Hepatocyte (in vitro differentiated cells): ENCODE data around the gene RAB3GAP1. TPM values are rescaled to one million over a fixed set of nuclear protein-coding genes. Genes with fewer than 3 reads are reported as not detected.

ENCODE experiments used
- DNase-seq: peaks from one replicate; pipeline ENCODE4 v3.0.0-alpha.2; 2016; ENCODE audit warnings: low spot score
- H2AFZ ChIP-seq: fragments of 200-600 bp; sonication (generic); 2 replicates; pipeline ENCODE4 v1.6.0; 2016; ENCODE audit warnings: antibody characterized with exemption, mild to moderate bottlenecking
- H3K27ac ChIP-seq: fragments of 200-600 bp; sonication (generic); 2 replicates; pipeline ENCODE4 v1.5.1; 2016; ENCODE audit warnings: mild to moderate bottlenecking
- H3K27me3 ChIP-seq: fragments of 200-600 bp; sonication (generic); 2 replicates; pipeline ENCODE4 v1.6.1; 2016
- H3K36me3 ChIP-seq: fragments of 200-600 bp; sonication (generic); replicated peaks from 2 replicates; pipeline ENCODE4 v1.5.1; 2016; ENCODE audit warnings: low read depth; ENCODE audit not compliant: insufficient read depth
- H3K4me1 ChIP-seq: fragments of 200-600 bp; sonication (generic); 2 replicates; pipeline ENCODE4 v1.5.1; 2016; ENCODE audit warnings: mild to moderate bottlenecking, moderate library complexity; ENCODE audit not compliant: insufficient read depth
- H3K4me2 ChIP-seq: fragments of 200-600 bp; sonication (generic); 2 replicates; pipeline ENCODE4 v1.6.0; 2016
- H3K4me3 ChIP-seq: fragments of 200-600 bp; sonication (generic); 2 replicates; pipeline ENCODE4 v1.5.1; 2016; ENCODE audit warnings: mild to moderate bottlenecking
- H3K79me2 ChIP-seq: fragments of 200-600 bp; sonication (generic); 2 replicates; pipeline ENCODE4 v1.6.0; 2017; ENCODE audit warnings: mild to moderate bottlenecking
- H3K9me2 ChIP-seq: fragments of 200-600 bp; sonication (generic); replicated peaks from 2 replicates; pipeline ENCODE4 v1.6.0; 2017; ENCODE audit warnings: mild to moderate bottlenecking; ENCODE audit not compliant: insufficient read depth
- H3K9me3 ChIP-seq: fragments of 200-600 bp; sonication (generic); 2 replicates; pipeline ENCODE4 v1.5.1; 2016; ENCODE audit warnings: low read depth, mild to moderate bottlenecking
- H4K20me1 ChIP-seq: fragments of 200-600 bp; sonication (generic); 2 replicates; pipeline ENCODE4 v1.6.0; 2016; ENCODE audit warnings: mild to moderate bottlenecking; ENCODE audit not compliant: insufficient read depth, poor library complexity, severe bottlenecking
- EZH2 ChIP-seq: fragments of 200-600 bp; sonication (generic); IDR thresholded peaks from 2 replicates; pipeline ENCODE4 v1.6.1; 2016; ENCODE audit warnings: antibody characterized with exemption, mild to moderate bottlenecking, borderline replicate concordance
- EZH2phosphoT487 ChIP-seq: fragments of 200-600 bp; sonication (generic); IDR thresholded peaks from one replicate; pipeline ENCODE4 v1.6.1; 2018; ENCODE audit warnings: antibody characterized with exemption, mild to moderate bottlenecking, low read depth, moderate library complexity; ENCODE audit not compliant: unreplicated experiment, severe bottlenecking
- WGBS: methylation state at CpG from one replicate; pipeline ENCODE4 v1.1.6; 2016; ENCODE audit warnings: low lambda C conversion rate; ENCODE audit errors: missing lambda C conversion rate; 5-methylcytosine and 5-hydroxymethylcytosine counted together
- polyA plus RNA-seq: library from polyadenylated mRNA; unstranded; fragments of >200 nt; fragmentation: Nextera tagmentation; extraction: Ambion mirVana; gene quantifications from 2 replicates; pipeline ENCODE4 v1.2.1, GENCODE V29; 2016
- total RNA-seq: library from RNA; depleted of rRNA; stranded (reverse); fragments of >200 nt; gene quantifications from 2 replicates; pipeline ENCODE4 v1.2.3, GENCODE V29; 2014
- TF ChIP-seq, protein P1 (sequence below): fragments of 200-600 bp; sonication (generic); IDR thresholded peaks from 2 replicates; pipeline ENCODE4 v1.5.1; 2016; ENCODE audit warnings: antibody characterized with exemption, mild to moderate bottlenecking; ENCODE audit not compliant: poor library complexity

The RAB3GAP1 gene
- total and polyA plus RNA-seq, 2 experiments from 2014 or later, result 17.7 to 62.5 TPM

DNA sequence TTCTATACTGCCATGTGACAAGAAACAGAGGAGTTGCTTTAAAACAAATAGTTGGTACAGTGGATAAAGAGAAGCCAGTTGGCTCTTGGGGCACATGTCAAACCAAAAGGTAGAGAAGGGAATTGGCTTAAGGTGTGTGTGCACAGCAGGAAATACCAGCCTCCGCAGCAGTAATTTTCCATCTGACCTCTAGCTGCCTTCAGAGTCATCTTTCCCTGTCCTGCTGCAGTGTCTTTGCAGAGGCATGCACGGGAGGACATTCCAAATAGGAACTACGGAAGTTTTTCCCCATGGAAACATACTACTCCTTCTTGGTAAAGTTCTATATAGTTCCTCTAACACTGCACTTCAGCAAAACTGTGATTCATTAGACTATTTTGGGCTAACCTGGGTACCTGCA is 99.5 kb downstream of the RAB3GAP1 start:
- H3K9me2 ChIP-seq, result no peaks in the 10 kb centered on the region
- no peak overlapping the region for H3K4me3 ChIP-seq
- no peak overlapping the region for H2AFZ ChIP-seq
- no peaks in the 10 kb centered on the region for H3K9me3 ChIP-seq
- TF ChIP-seq EZH2phosphoT487 (no peak), EZH2 (no peak)
- TF ChIP-seq, protein P1, sequence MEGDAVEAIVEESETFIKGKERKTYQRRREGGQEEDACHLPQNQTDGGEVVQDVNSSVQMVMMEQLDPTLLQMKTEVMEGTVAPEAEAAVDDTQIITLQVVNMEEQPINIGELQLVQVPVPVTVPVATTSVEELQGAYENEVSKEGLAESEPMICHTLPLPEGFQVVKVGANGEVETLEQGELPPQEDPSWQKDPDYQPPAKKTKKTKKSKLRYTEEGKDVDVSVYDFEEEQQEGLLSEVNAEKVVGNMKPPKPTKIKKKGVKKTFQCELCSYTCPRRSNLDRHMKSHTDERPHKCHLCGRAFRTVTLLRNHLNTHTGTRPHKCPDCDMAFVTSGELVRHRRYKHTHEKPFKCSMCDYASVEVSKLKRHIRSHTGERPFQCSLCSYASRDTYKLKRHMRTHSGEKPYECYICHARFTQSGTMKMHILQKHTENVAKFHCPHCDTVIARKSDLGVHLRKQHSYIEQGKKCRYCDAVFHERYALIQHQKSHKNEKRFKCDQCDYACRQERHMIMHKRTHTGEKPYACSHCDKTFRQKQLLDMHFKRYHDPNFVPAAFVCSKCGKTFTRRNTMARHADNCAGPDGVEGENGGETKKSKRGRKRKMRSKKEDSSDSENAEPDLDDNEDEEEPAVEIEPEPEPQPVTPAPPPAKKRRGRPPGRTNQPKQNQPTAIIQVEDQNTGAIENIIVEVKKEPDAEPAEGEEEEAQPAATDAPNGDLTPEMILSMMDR, result no peak
- no peak for DNase-seq
- H3K4me1 ChIP-seq, result peaks cover 20% of the 10 kb centered on the region
- peaks cover 5% of the 10 kb centered on the region for H3K79me2 ChIP-seq
- H3K27ac ChIP-seq, result peak overlapping the region; percentile 17
- WGBS, result 68% methylated on average over 3 of the region's 3 CpGs
- H4K20me1 ChIP-seq, result no peaks in the 10 kb centered on the region
- H3K36me3 ChIP-seq, result no peaks in the 10 kb centered on the region
- no peaks in the 10 kb centered on the region for H3K27me3 ChIP-seq
- no peak overlapping the region for H3K4me2 ChIP-seq

DNA sequence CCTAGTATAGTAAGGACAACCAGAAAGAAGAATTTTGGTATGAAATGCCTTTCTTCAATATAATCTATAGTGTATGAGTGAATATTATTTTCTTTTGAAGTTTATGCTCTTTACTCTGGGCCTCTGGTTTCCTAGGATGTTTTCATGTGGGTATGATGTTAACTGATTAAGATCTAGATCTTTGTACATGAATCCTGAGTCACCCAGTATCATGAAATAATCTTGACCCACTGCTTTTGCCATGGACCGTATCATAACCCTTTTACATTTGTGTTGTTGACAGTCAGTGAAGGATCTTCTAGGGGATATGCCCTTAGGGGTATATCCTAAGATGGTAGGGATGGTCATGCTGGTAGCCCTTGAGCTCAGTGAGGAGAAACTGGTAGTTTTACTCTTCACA is 100.3 kb downstream of the RAB3GAP1 start:
- H3K36me3 ChIP-seq, result no peaks in the 10 kb centered on the region
- H3K4me2 ChIP-seq, result no peak overlapping the region
- H3K4me3 ChIP-seq, result no peak overlapping the region
- no peak overlapping the region for H3K27ac ChIP-seq
- peaks cover 20% of the 10 kb centered on the region for H3K4me1 ChIP-seq
- H4K20me1 ChIP-seq, result no peaks in the 10 kb centered on the region
- peaks cover 5% of the 10 kb centered on the region for H3K79me2 ChIP-seq
- no peaks in the 10 kb centered on the region for H3K9me2 ChIP-seq
- no peaks in the 10 kb centered on the region for H3K27me3 ChIP-seq
- TF ChIP-seq EZH2 (no peak), EZH2phosphoT487 (no peak)
- TF ChIP-seq, protein P1, result no peak
- 96% methylated on average over 1 of the region's 1 CpG for WGBS
- no peak overlapping the region for H2AFZ ChIP-seq
- DNase-seq, result no peak
- H3K9me3 ChIP-seq, result no peaks in the 10 kb centered on the region

DNA sequence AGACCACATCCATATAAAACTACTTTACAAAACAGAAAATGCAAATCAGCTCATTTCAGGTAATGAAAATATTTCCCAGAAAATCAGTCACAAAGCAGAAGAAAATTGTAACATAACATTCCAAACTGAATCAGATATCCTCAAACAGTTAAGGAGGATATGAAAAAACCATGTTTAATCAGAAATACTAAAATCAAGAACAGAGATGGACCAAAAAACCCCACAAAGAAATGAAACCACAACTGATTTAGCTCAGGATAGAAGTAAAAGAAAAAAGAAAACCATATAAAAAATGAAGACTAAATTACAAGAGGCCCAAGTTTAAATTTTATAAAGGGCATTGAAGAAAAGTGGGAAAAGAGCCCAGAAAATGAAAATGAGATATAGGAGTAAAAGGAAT is 102.9 kb downstream of the RAB3GAP1 start:
- Histone ChIP-seq H3K4me2 (no peak overlapping the region), H3K9me2 (no peaks in the 10 kb centered on the region), H3K4me1 (peaks cover 9% of the 10 kb centered on the region), H3K4me3 (no peak overlapping the region), H2AFZ (no peak overlapping the region), H3K36me3 (no peaks in the 10 kb centered on the region), H3K9me3 (no peaks in the 10 kb centered on the region), H4K20me1 (no peaks in the 10 kb centered on the region), H3K79me2 (no peaks in the 10 kb centered on the region), H3K27me3 (no peaks in the 10 kb centered on the region), H3K27ac (no peak overlapping the region)
- no peak for DNase-seq
- no peak for TF ChIP-seq EZH2
- TF ChIP-seq EZH2phosphoT487, result no peak
- TF ChIP-seq, protein P1, result no peak

DNA sequence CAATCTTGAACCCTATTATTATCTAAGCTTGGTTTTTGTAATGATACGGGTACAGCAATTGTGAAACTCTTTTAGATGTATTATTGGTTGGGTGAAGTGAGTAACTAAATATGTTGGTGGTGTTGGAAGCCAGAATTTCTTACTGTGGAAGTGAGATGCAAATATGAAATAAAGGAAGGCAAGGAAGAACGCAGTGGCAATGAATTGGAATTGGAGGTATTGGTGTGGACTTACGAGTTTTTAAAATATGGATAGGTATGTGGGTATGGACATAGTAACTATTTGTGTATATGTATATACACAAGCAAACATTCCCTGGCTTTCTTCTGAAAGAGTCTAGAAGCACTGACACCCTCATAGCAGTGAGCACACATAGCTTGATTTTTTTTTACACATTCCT is 105.8 kb downstream of the RAB3GAP1 start:
- no peaks in the 10 kb centered on the region for H3K9me3 ChIP-seq
- no peak overlapping the region for H3K4me3 ChIP-seq
- H2AFZ ChIP-seq, result no peak overlapping the region
- H3K36me3 ChIP-seq, result no peaks in the 10 kb centered on the region
- H4K20me1 ChIP-seq, result no peaks in the 10 kb centered on the region
- no peak for DNase-seq
- WGBS, result 99% methylated on average over 3 of the region's 3 CpGs
- TF ChIP-seq EZH2 (no peak), EZH2phosphoT487 (no peak)
- TF ChIP-seq, protein P1, result no peak
- no peaks in the 10 kb centered on the region for H3K4me1 ChIP-seq
- H3K79me2 ChIP-seq, result no peaks in the 10 kb centered on the region
- no peaks in the 10 kb centered on the region for H3K9me2 ChIP-seq
- H3K27ac ChIP-seq, result no peak overlapping the region
- H3K4me2 ChIP-seq, result no peak overlapping the region
- no peaks in the 10 kb centered on the region for H3K27me3 ChIP-seq
